Putamen (tissue), 1 donor: ENCODE results near the gene CCL7.
A peak's percentile ranks its signal among the peaks of the same experiment; 100 is the strongest.

Experiments used
- DNase-seq: peaks from one replicate; pipeline ENCODE4 v3.0.0-alpha.2; 2016; ENCODE audit warnings: low spot score

The CCL7 gene

DNA sequence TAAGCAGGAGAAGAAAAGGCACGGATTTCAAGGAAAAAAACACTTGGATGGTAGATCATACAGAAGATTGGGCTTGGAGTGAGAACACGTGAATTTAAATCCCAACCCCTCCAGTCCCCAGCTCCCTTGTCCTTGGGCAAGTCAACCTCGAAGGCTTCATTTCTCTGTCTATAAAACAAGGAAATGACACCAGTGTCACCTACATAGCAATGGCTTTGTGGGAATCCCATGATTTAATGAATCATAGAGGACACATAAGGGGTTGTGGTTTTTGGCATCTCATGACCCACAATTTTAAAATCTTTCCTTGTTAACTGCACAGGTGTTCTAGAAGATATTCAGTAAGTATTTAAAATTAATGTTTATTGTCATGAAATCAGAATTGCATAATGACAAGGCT is 23.1 kb upstream of the CCL7 start:
- no peak for DNase-seq

DNA sequence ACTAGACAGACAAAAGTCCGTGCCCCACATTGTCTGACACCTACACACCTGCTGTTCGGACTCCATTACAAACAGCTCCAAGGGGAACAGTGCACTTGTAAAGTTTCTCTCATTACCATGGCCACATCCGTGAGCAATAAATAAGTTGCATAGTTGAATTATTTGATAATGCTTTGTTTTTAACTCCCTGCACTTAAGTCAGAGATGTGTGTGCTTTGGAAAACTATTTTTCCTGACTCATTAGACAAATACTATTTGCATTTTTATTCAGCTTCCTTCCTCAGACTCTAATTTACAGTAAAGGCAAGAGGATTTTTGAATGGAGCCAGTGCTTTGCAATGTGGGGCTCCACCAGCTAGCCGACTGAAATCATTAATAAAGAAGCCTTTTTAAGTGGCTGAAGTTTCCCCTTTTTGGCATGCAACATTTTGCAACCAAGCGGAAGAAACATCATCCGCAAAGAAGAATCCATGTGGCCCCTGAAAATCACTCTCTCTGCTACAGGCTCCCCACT is 21.5 kb upstream of the CCL7 start:
- DNase-seq, result no peak

DNA sequence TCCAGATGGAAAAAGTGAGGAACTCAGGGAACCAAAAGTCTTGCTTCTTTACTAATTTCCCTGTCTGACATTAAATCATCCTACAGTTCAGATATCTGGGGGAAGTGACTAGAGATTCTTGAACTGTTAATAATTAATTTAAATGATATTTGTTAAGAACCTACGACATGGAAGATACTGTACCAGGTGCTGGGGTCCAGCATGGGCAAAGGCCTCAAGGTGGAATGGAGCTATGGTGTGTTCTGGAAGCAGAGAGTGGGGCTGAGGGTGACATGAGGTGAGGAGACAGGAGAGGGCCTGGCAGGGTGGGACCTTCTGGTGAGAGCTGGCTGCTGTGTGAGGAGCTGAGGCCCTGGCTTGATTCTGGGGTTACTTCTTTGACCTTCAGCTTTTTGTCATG is 21.0 kb upstream of the CCL7 start:
- no peak for DNase-seq

DNA sequence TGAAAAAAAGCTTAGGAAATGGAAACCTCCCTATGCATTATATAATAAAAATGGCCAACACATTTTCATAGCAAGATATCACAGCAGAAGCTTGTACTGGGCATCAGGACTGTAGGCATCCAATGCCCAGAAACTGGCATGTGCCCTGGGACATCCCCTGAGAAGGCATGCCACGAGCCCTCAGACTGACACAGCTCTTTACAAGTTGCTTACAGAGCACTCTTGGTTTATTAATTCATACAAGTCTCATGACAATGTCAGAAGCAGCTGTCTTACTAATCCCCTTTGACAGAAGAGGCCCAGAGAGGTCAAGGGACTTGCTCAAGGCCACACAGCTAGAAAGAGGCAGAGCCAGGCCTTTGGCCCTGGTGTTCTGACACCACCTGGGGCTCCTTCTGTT is 20.5 kb upstream of the CCL7 start:
- no peak for DNase-seq

DNA sequence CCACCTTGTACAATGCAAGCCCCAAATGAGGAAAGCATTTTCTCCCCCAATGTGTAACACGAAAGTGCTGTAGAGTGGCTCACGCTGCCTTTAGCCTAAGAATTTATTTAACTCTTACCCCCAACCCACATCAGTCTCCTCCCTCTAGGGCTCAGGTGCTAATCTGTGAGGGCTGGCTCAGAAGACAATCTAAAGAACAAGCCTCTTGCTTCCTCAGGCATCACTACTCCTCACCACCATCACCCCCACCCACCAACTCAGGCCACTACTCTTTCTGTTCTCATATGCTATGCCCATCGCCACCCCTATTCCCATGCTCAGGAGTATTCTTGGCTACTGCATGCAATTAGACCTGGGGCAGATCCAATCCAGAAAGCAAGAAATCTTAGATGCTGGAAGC is 18.8 kb upstream of the CCL7 start:
- no peak for DNase-seq

DNA sequence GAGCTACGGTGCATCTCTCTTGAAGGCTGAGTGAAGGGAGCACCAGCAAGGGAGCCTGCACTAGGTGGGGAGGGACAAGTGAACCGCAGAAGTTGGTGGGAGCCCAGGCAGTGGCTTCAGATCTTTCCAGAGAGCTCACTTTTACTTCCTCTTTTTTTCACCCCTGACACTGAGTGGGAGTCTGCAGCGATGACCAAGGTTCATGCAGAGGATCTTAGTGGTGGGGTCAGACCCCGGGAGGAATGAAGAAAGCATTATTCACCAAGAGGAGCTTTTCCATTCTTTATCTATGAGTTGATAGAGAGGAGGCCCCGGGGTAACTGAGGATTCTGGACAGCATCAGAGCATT is 18.0 kb upstream of the CCL7 start:
- DNase-seq, result no peak

DNA sequence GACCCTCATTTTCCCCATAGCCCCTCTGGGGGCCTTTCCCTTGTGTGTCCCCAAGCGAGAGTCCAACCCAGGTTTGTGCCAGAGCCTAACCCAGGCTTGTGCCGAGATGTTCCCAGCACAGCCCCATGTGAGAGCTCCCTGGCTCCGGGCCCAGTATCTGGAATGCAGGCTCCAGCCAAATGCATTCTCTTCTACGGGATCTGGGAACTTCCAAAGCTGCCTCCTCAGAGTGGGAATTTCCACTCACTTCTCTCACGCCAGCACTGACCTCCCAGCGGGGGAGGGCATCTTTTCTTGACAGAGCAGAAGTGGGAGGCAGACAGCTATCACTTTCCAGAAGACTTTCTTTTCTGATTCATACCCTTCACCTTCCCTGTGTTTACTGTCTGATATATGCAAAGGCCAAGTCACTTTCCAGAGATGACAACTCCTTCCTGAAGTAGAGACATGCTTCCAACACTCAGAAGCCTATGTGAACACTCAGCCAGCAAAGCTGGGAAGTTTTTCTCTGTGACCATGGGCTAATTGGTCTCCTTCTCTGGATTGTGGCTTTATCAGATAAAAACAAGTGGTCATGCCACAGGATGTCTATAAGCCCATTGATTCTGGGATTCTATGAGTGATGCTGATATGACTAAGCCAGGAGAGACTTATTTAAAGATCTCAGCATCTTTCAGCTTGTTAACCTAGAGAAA is 17.4 kb upstream of the CCL7 start:
- DNase-seq, result peak; percentile 49

DNA sequence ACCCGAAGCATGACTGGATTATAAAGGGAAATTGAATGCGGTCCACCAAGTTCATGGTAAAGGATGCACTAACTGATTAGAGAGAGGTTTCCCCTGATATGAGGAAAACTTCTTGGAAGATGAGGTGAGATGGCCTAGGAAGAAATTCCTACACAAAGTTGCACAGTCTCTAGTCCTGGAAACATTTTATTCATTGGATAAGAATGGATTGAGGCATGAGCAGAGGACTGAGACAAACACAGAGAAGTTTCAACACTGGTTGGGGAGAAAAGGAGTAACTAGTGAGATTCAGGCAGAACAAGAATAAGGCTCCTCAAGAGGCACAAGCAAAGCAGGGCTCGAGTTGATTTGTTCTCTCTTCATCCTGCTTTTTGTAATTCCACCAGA is 16.9 kb upstream of the CCL7 start:
- no peak for DNase-seq

DNA sequence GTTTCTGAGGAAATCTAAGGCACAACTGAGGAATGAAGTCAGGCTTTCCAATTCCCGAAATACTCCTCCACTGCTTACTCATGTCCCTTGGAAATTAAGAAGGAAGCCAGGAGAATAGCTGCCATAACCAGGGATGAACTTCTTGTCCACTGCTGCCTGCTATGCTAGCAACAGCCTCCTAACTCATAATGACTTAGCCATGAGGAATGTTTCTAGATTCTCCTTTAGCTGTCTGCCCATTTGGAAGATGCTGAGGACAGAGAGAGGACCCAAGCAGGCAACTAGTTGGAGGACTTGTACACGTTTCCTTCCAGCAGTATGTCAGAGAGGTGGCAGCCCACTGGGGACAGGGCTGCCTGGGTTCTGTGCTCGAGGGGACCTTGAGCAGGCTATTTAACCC is 15.9 kb upstream of the CCL7 start:
- no peak for DNase-seq

DNA sequence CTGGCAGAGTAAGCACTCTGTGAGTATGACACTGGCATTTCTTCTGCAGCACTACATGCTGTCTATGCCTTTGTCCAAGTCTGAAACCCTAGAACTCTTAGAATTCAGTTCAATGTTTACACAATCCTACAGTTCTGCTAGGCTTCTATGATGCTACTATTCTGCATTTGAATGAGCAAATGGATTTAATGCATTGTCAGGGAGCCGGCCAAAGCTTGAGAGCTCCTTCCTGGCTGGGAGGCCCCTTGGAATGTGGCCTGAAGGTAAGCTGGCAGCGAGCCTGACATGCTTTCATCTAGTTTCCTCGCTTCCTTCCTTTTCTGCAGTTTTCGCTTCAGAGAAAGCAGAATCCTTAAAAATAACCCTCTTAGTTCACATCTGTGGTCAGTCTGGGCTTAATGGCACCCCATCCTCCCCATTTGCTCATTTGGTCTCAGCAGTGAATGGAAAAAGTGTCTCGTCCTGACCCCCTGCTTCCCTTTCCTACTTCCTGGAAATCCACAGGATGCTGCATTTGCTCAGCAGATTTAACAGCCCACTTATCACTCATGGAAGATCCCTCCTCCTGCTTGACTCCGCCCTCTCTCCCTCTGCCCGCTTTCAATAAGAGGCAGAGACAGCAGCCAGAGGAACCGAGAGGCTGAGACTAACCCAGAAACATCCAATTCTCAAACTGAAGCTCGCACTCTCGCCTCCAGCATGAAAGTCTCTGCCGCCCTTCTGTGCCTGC is 15.2 kb upstream of the CCL7 start, which contains the start of gene CCL2:
TSS of gene CCL2 (plus strand) at position 635 of the 730 bp plus-strand sequence. CDS start at position 700, 65 bp downstream.
- no peak for DNase-seq

DNA sequence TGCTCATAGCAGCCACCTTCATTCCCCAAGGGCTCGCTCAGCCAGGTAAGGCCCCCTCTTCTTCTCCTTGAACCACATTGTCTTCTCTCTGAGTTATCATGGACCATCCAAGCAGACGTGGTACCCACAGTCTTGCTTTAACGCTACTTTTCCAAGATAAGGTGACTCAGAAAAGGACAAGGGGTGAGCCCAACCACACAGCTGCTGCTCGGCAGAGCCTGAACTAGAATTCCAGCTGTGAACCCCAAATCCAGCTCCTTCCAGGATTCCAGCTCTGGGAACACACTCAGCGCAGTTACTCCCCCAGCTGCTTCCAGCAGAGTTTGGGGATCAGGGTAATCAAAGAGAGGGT is 14.7 kb upstream of the CCL7 start:
- no peak for DNase-seq

DNA sequence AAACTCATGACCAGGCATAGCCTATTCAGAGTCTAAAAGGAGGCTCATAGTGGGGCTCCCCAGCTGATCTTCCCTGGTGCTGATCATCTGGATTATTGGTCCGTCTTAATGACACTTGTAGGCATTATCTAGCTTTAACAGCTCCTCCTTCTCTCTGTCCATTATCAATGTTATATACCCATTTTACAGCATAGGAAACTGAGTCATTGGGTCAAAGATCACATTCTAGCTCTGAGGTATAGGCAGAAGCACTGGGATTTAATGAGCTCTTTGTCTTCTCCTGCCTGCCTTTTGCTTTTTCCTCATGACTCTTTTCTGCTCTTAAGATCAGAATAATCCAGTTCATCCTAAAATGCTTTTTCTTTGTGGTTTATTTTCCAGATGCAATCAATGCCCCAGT is 14.2 kb upstream of the CCL7 start:
- no peak for DNase-seq

DNA sequence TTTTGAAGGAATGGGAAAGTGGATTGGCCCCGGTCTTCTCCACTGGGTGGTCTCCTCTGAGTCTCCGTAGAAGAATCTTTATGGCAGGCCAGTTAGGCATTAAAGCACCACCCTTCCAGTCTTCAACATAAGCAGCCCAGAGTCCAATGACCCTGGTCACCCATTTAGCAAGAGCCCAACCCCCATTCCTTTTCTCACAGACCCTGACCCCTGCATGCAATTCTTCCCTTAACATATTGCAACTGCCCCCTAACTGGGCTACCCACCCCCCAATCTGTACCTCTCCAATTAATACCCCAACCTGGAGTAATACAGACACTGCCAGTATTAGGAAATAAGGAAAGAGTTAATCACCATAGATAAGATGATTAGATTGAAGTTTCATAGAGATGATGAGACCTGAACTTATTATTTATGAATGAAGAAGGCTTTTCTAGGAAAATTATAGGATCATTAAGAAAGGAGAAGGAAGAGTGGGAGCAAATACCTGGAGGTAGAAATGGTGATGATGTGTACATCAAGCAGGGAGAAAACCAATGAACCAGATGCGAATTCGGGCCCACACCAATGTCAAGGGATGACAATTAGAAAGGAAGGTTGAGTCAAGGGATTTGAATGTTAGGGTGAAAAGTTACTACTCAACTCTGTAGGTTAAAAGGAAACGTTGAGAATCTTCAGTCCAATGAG is 12.6 kb upstream of the CCL7 start:
- no peak for DNase-seq

DNA sequence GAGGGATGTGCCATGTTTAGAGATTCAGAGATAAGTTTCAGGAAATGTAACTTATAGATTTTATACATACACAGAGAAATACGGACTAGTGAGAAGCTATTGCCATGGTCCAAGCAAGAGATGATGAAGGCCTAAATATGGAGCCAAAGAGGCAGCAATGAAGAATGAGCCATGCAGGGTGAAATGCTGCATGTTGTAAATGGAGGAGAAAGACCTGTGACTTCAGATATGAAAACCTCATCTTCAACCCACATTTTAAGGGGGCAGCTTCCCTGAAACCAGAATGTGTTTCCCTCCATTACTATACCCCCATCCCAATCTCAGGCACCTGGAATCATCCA is 12.1 kb upstream of the CCL7 start:
- no peak for DNase-seq

DNA sequence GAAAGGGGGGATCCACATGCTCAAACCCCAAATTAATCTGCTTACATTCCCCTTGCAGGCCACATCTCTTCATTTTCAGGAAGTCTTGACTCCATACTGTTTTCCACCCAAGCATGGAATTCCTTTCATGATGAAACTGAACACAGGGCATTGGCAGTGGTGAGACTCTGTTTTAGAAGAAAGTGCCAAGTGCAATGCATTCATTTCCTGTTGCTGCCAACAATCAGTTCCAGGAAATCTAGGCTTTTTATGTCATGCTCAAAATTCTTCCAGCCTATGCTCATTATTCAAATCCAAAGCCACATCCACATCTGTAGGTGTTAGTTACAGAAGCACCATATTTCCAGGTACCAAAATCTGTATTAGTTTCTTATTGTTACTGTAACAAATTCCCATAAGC is 10.9 kb upstream of the CCL7 start:
- no peak for DNase-seq

DNA sequence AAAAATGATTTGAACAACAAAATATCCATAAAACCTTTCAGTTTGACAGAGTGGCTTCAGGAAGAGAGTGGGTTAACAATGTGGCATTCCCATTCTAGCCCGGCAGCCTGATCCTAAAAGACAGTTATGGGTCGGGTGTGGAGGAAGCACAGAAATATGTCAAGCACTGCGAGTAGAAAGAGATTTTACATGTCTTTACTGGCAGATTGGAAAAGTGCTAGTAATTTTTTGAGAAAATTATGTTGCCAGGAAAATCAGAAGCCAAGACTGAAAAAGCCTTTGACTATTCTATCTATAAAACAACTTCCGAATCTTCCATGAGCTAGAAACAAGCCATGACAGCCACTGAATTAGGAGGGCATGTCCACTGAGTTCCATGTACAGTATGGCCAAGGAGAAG is 9.2 kb upstream of the CCL7 start:
- DNase-seq, result no peak

DNA sequence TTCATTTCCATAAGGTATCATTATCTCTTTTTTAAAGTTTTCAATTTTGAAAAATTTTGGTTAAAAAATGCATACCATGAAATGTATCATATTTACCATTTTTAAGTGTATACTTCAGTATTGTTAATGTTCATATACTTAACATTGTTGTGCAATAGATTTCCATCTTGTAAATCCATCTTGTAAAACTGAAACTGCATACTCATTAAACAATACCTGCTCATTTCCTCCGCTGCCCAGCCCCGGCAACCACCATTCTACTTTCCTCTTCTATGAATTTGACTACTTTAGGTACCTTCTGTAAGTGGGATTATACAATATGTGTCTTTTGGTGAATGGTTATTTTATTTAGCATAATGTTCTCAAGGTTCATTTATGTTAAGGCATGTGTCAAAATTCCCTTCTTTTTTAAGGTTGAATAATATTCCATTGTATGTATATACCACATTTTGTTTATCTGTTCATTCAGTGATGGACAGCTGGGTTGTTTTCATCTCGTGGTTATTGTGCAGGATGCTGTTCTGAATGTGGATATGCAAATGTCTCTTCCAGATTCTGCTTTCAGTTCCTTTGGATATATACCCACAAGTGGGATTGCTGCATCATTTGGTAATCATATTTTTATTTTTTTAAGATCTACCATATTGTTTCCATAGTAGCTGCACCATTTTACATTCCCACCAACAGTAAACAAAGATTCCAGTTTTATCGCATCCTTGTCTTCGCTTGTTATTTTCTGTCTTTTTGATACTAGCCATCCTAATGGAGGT is 8.3 kb upstream of the CCL7 start:
- DNase-seq, result no peak

DNA sequence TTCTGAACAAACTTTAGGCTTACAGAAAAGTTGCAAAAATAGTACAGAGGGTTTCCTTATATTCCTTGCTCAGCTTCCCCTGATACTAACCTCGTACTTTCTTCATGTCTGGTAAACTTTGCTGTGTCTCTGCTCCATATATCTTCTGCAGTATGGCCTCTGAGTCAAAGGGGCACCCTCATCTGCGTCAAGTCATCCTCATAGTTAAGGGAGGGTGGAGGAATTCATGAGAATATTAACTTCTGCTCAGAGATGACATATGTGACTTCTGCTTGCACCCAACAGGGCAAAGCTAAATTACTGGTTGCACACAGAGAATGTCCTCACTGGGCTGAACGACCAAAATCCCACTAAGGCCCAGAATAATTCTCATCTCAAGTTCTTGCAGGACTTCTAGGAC is 4.3 kb upstream of the CCL7 start:
- no peak for DNase-seq

DNA sequence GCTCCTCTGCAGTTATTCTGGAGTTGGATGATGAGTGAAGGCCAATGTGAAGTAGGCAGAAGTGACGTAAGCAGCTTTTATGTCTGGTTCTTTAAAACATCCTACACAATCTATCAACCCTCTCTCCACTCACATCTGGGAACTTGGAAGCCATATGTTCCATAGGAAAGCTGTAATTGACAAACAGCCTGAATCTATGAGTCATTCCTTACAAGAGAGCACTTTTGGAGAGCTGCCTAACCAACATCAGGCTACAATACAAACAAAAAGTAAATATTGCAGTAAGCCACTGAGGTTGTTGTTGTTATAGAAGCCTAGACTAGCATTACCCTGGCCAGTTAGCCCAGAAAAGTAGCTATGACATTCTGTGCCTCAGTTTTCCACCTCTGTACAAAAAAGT is 5.9 kb downstream of the CCL7 start:
- DNase-seq, result no peak

DNA sequence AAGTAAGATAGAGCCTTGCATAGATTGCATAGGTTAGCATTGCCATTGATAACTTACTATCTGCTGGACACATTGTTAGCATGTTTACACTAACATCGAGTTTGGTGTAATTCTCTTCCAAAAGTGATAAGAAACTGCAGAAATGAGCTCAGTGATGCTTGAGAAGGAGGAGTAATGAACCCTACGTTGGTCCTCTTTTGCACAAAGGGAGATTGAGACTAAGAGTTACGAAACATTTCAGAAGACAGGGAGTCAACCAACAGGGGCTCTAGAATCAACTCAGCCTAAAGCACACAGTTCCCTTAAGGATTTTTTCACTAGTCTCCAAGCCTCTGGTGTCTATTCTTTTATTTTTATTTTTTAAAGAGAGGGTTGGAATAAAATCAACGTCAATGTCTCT is 6.8 kb downstream of the CCL7 start:
- DNase-seq, result no peak

DNA sequence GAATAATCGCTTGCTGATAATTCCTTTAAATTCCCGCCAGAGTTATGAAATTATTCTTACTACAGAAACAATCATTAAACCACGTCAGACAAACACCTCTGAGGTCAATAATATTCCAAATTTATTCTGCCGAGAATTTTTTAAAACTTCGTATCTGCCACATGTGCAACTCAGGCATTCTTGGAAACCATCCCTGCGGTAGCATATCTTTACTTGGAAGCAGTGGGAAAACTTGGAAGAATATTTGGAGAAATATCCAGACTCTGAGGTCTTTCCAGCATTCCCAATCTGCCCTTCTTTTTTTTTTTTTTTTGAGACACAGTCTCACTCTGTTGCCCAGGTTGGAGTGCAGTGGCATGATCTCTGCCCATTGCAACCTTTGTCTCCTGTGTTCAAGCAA is 13.6 kb downstream of the CCL7 start:
- no peak for DNase-seq

DNA sequence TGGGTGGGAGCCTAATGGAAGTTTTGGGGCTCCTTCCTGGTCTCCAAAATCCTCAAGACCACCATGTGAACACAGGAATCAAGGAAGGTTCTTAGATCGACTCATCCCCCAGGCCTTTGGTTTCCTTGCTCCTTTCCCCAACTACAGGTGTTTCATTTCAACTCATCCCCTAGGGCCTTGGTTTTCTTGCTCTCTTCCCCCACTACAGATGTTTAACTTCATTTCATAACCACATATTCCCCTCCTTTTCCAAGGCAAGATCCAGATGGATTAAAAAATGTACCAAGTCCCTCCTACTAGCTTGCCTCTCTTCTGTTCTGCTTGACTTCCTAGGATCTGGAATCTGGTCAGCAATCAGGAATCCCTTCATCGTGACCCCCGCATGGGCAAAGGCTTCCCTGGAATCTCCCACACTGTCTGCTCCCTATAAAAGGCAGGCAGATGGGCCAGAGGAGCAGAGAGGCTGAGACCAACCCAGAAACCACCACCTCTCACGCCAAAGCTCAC is 15.3 kb downstream of the CCL7 start, which contains the start of gene CCL11:
TSS of gene CCL11 (plus strand) at position 457 of the 507 bp plus-strand sequence. CDS start 67 bp downstream, outside the sequence.
- DNase-seq, result no peak
